Mucosa of descending colon (tissue), 3 donors: ENCODE results near the gene KDM4B. TPM values are rescaled to one million over a fixed set of nuclear protein-coding genes. Genes with fewer than 3 reads are reported as not detected.

Experiments used
- ATAC-seq: fragments of 200-7000 bp; cut with Tn5 transposase; one replicate; pipeline ENCODE4 v1.9.1; 2020; ENCODE audit warnings: mild to moderate bottlenecking, moderate library complexity
- DNase-seq, 3 donors: peaks; one replicate each; pipeline ENCODE4 v3.0.0-alpha.2; 2020
- H3K36me3 ChIP-seq: fragments of 200-600 bp; one replicate; pipeline ENCODE4 v1.8.0; 2021; ENCODE audit warnings: low read depth, mild to moderate bottlenecking
- H3K4me1 ChIP-seq: fragments of 200-600 bp; one replicate; pipeline ENCODE4 v1.8.0; 2021; ENCODE audit warnings: low read depth, mild to moderate bottlenecking
- H3K4me3 ChIP-seq: fragments of 200-600 bp; one replicate; pipeline ENCODE4 v1.8.0; 2021; ENCODE audit warnings: mild to moderate bottlenecking
- H3K9me3 ChIP-seq: fragments of 200-600 bp; one replicate; pipeline ENCODE4 v1.8.0; 2021; ENCODE audit warnings: mild to moderate bottlenecking
- intact Hi-C, 2 donors: fragments of 100-400 bp; cut with DNase I in 1 of 2; cut with micrococcal nuclease in 1 of 2; formaldehyde crosslinking; loops; one replicate each; pipeline versions ENCODE4 v1.11.0 to v1.11.1; 2022; cut with DNase I, micrococcal nuclease
- total RNA-seq, 3 donors: library from RNA; stranded (reverse); fragmentation: NEBNext Ultra II Directional in 2 of 3; extraction: Animal tissue kit (Norgen Biotek cat#: 25700) in 2 of 3; gene quantifications; one replicate each; pipeline versions ENCODE4 v1.2.1 to v1.2.4, GENCODE V29; 2021 to 2023
- TF ChIP-seq, protein P1 (sequence below): fragments of 200-600 bp; IDR thresholded peaks from one replicate; pipeline ENCODE4 v1.8.0; 2022; ENCODE audit warnings: antibody characterized with exemption, mild to moderate bottlenecking
- donor health status: DM: no; HTN: no; CAD: no; lungs with moderate emphysema.
- donor health status: DM: no; HTN: no; CAD: no.
- donor health status: DM: no; HTN: yes; CAD: no.

Gene KDM4B
- total RNA-seq, 3 donors from 2014 or later: 42.7 to 53.8 (median 50.0) TPM

DNA sequence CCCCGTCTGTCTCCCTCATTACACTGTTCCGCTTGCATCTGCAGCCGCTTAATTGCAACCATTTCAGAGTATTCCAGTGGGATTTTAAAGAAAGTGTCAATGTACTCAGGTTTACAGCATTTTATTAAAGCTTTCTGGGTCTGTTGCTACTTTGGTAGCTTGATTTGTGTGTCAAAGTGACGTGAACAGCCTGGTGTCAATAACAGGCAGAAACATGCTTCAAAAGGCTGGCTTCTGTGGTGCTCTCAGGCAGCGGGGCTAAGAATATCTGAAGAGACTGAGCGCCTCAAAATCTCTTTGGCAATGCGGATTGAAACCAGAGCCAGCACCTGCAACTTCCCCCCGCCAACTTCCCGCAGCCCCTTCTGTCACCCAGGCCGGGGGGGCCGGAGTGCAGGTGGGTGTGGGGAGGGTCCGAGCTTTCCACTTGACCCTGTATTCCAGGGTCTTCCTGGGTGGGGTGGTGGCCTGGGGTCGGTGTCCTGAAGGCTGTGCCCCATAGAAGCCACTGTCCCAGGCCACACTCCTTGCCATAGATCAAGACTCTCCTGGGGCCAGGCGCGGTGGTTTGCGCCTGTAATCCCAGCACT, 81.2 kb downstream of the KDM4B start:
- Histone ChIP-seq H3K4me1 (peaks cover 35% of the 10 kb centered on the region), H3K9me3 (no peaks in the 10 kb centered on the region), H3K36me3 (no peaks in the 10 kb centered on the region), H3K4me3 (no peak overlapping the region)
- TF ChIP-seq, protein P1, sequence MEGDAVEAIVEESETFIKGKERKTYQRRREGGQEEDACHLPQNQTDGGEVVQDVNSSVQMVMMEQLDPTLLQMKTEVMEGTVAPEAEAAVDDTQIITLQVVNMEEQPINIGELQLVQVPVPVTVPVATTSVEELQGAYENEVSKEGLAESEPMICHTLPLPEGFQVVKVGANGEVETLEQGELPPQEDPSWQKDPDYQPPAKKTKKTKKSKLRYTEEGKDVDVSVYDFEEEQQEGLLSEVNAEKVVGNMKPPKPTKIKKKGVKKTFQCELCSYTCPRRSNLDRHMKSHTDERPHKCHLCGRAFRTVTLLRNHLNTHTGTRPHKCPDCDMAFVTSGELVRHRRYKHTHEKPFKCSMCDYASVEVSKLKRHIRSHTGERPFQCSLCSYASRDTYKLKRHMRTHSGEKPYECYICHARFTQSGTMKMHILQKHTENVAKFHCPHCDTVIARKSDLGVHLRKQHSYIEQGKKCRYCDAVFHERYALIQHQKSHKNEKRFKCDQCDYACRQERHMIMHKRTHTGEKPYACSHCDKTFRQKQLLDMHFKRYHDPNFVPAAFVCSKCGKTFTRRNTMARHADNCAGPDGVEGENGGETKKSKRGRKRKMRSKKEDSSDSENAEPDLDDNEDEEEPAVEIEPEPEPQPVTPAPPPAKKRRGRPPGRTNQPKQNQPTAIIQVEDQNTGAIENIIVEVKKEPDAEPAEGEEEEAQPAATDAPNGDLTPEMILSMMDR: no peak
- ATAC-seq: no peak
- intact Hi-C loops: no loop called here
- no peak for DNase-seq

DNA sequence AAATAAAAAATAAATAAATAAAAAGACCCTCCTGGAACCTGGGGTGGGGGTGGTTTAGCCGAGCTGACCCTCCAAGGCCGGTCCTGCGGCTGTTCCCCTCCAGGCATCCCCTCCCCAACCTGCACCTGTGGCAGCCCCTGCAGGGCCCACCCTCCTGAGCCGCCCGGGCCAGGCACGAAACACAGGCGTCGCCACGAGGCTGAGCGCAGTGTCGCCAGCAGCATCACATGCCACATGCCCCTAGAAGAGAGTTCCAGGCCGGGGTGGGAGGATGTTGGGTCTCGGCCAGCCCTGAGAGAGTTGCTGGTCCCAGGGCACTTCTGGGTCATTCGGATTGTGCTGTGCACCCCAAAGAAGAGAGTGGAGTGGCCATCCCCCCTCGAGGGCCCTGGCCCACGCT, 82.0 kb downstream of the KDM4B start:
- H3K4me1 ChIP-seq: peaks cover 32% of the 10 kb centered on the region
- no peaks in the 10 kb centered on the region for H3K36me3 ChIP-seq
- no peak for DNase-seq
- no peaks in the 10 kb centered on the region for H3K9me3 ChIP-seq
- no peak overlapping the region for H3K4me3 ChIP-seq
- intact Hi-C loops: no loop called here
- TF ChIP-seq, protein P1: no peak
- ATAC-seq: no peak

DNA sequence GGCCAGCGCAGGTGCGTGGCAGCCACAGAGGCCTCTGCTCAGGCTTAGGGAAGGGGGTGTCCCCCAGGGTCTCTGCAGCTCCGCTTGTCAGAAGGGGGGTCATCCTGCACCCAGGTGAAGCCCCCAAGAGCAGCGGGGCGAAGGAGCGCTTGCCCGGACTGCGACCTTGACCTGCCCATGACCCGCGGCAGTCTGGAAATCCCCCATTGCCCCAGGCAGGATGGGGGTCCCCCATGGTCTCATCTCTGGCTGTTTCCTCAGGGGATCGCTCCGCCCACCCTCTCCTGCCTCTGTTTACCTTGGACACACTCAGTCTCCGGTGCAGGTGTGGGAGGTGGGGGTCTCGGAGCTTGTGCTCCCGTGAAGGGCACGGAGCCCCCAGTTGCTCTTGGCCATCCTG, 82.7 kb downstream of the KDM4B start:
- Histone ChIP-seq H3K4me3 (no peak overlapping the region), H3K36me3 (no peaks in the 10 kb centered on the region), H3K4me1 (peaks cover 24% of the 10 kb centered on the region), H3K9me3 (no peaks in the 10 kb centered on the region)
- TF ChIP-seq, protein P1: no peak
- ATAC-seq (no peak), DNase-seq (no peak)
- intact Hi-C loops: no loop called here

DNA sequence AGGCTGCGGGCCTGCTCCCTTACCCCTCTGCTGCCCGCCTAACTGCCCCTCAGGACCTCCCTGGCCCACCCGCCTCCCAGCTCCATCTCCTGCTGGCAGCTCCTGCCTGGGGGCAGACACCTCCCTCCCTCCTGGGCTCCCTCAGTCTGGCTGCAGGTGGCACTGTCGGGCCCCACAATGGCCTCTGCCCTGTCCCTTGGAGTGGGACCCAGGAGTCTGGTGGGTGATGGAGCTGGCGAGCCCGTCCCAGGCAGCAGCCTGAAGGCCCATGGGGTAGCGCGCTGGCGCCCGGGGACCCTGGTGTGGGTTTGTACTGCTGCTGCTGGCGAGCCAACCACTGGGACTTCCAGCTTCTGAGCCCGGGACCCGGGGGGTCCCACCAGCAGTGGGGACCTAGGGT, 83.6 kb downstream of the KDM4B start:
- intact Hi-C loops: no loop called here
- Histone ChIP-seq H3K36me3 (no peaks in the 10 kb centered on the region), H3K9me3 (no peaks in the 10 kb centered on the region), H3K4me3 (no peak overlapping the region), H3K4me1 (peaks cover 16% of the 10 kb centered on the region)
- TF ChIP-seq, protein P1: no peak
- no peak for ATAC-seq
- DNase-seq: no peak

DNA sequence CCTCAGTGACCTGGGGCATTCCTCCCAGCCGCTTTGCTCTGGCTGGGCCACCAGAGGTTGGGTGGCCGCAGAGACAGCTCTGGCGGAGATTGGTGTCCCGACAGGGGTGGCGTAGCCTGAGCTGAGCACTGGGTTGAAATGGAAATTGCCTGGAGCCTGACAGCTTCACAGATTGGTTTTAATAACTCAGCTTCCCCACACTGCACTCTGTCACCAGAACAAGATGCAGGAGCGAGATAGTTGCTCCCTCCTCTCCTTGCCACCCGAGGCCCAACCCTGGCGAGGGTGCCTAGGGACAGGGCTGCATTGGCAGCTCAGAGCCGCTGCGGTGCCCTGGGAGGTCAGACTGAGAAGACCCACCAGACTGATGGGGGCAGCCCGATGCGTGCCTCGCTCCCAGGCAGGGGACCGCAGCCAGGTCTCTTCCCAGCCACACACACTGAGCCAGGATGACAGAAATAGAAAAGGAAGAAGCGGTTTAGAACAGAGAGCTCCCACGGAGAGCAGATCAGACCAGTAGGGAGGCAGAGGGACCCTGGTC, 84.1 kb downstream of the KDM4B start:
- Histone ChIP-seq H3K36me3 (no peaks in the 10 kb centered on the region), H3K4me1 (peaks cover 11% of the 10 kb centered on the region), H3K9me3 (no peaks in the 10 kb centered on the region), H3K4me3 (no peak overlapping the region)
- ATAC-seq (no peak), DNase-seq (no peak)
- TF ChIP-seq, protein P1: no peak
- intact Hi-C loops: no loop called here
